Lower lobe of right lung (tissue), 2 donors: ENCODE results near the gene HDAC3. TPM values are rescaled to one million over a fixed set of nuclear protein-coding genes. Genes with fewer than 3 reads are reported as not detected.

Experiments
- ATAC-seq, 2 donors: fragments of 200-7000 bp; cut with Tn5 transposase; one replicate each; pipeline ENCODE4 v1.9.1; 2020 to 2022; ENCODE audit warnings: mild to moderate bottlenecking in 2 of 2, moderate library complexity in 2 of 2
- DNase-seq: peaks from one replicate; pipeline ENCODE4 v3.0.0-alpha.2; 2020
- H3K27ac ChIP-seq: fragments of 200-600 bp; one replicate; pipeline ENCODE4 v1.8.0; 2022
- H3K27me3 ChIP-seq: fragments of 200-600 bp; one replicate; pipeline ENCODE4 v1.8.0; 2022; ENCODE audit warnings: low read depth
- H3K36me3 ChIP-seq: fragments of 200-600 bp; one replicate; pipeline ENCODE4 v1.8.0; 2022; ENCODE audit warnings: mild to moderate bottlenecking
- H3K4me1 ChIP-seq: fragments of 200-600 bp; one replicate; pipeline ENCODE4 v1.8.0; 2022
- H3K4me3 ChIP-seq: fragments of 200-600 bp; one replicate; pipeline ENCODE4 v1.8.0; 2022; ENCODE audit warnings: mild to moderate bottlenecking
- H3K9me3 ChIP-seq: fragments of 200-600 bp; one replicate; pipeline ENCODE4 v1.8.0; 2022
- CTCF ChIP-seq: fragments of 200-600 bp; IDR thresholded peaks from one replicate; pipeline ENCODE4 v1.8.0; 2022; ENCODE audit warnings: antibody characterized with exemption, mild to moderate bottlenecking
- intact Hi-C: fragments of 100-400 bp; cut with DNase I; formaldehyde crosslinking; loops from one replicate; pipeline ENCODE4 v1.11.0; 2022
- total RNA-seq: library from RNA; stranded (reverse); fragmentation: NEBNext Ultra II Directional; extraction: Animal tissue kit (Norgen Biotek cat#: 25700); gene quantifications from one replicate; pipeline ENCODE4 v1.2.1, GENCODE V29; 2021
- donor health status: DM: no; HTN: yes; CAD: no; lungs with severe emphysema.

The HDAC3 gene
- total RNA-seq, 1 donor from 2014 or later, result 45.8 TPM

- peaks cover 89% of the 10 kb centered on the region for H3K36me3 ChIP-seq
- intact Hi-C loops, result no loop called here
- no peaks in the 10 kb centered on the region for H3K4me1 ChIP-seq
- no peaks in the 10 kb centered on the region for H3K27me3 ChIP-seq
- H3K9me3 ChIP-seq, result no peaks in the 10 kb centered on the region
- DNase-seq (no peak), ATAC-seq (no peak)
- H3K4me3 ChIP-seq, result no peak overlapping the region
- peak overlapping the region; percentile 39 for H3K27ac ChIP-seq
- no peak for TF ChIP-seq CTCF
These were observed 13.0 kb downstream of the HDAC3 start for GRCh38 chr5:141623611-141624010.

- H3K4me1 ChIP-seq, result no peaks in the 10 kb centered on the region
- TF ChIP-seq CTCF, result no peak
- H3K27me3 ChIP-seq, result no peaks in the 10 kb centered on the region
- H3K27ac ChIP-seq, result peak overlapping the region; percentile 39
- intact Hi-C loops, result no loop called here
- no peaks in the 10 kb centered on the region for H3K9me3 ChIP-seq
- peaks cover 85% of the 10 kb centered on the region for H3K36me3 ChIP-seq
- H3K4me3 ChIP-seq, result no peak overlapping the region
- no peak for DNase-seq
- no peak for ATAC-seq
These were observed 13.5 kb downstream of the HDAC3 start for GRCh38 chr5:141623186-141623585.

- ATAC-seq, result peak; percentile 96 to 98
- Histone ChIP-seq H3K9me3 (no peaks in the 10 kb centered on the region), H3K4me3 (peak within 1 kb of the TSS; percentile 89), H3K36me3 (peaks cover 43% of the 10 kb centered on the region), H3K4me1 (peaks cover 23% of the 10 kb centered on the region), H3K27ac (peak within 1 kb of the TSS; percentile 96), H3K27me3 (no peaks in the 10 kb centered on the region)
- intact Hi-C loops, result no loop called here
- TF ChIP-seq CTCF, result peak; percentile 97
- DNase-seq, result peak; percentile 100
These were observed 17.7 kb downstream of the HDAC3 start, which contains the start of gene DIAPH1 for GRCh38 chr5:141618804-141619554. Gene DIAPH1, minus strand, starts transcription at chr5:141619000. Its CDS starts 86 bp downstream, at chr5:141618914.

- Histone ChIP-seq H3K9me3 (no peaks in the 10 kb centered on the region), H3K27ac (peak overlapping the region; percentile 96), H3K4me1 (peaks cover 25% of the 10 kb centered on the region), H3K27me3 (no peaks in the 10 kb centered on the region), H3K4me3 (peak overlapping the region; percentile 89), H3K36me3 (peaks cover 35% of the 10 kb centered on the region)
- intact Hi-C loops, result no loop called here
- ATAC-seq, result peak; percentile 80 to 83
- no peak for TF ChIP-seq CTCF
- peak; percentile 78 for DNase-seq
These were observed 18.4 kb downstream of the HDAC3 start for GRCh38 chr5:141618030-141618803.

- peaks cover 30% of the 10 kb centered on the region for H3K4me1 ChIP-seq
- no peak for DNase-seq
- H3K9me3 ChIP-seq, result no peaks in the 10 kb centered on the region
- H3K36me3 ChIP-seq, result peaks cover 30% of the 10 kb centered on the region
- H3K4me3 ChIP-seq, result peak overlapping the region; percentile 89
- no peak for TF ChIP-seq CTCF
- no peaks in the 10 kb centered on the region for H3K27me3 ChIP-seq
- H3K27ac ChIP-seq, result peak overlapping the region; percentile 96
- ATAC-seq, result peak in 1 of 2 donors; percentile 0
- intact Hi-C loops, result no loop called here
These were observed 19.0 kb downstream of the HDAC3 start for GRCh38 chr5:141617682-141618029.
